Endometrial microvascular endothelial cells (primary cell): Measurements from ENCODE around the gene PPRC1. TPM values are rescaled to one million over a fixed set of nuclear protein-coding genes. Genes with fewer than 3 reads are reported as not detected.

Source experiments
- in situ Hi-C: cut with HindIII; loops from 2 replicates; pipeline ENCODE4 v1.10.0; 2017; ENCODE audit warnings: low sequenced_read_pairs, low pct_unique_long_range_greater_than_20kb; ENCODE audit errors: inconsistent ontology term
- total RNA-seq: library from RNA; depleted of rRNA; stranded (reverse); fragments of >200 nt; gene quantifications from one replicate; pipeline ENCODE4 v1.2.3, GENCODE V29; 2015; ENCODE audit errors: inconsistent ontology term

Gene PPRC1, protein sequence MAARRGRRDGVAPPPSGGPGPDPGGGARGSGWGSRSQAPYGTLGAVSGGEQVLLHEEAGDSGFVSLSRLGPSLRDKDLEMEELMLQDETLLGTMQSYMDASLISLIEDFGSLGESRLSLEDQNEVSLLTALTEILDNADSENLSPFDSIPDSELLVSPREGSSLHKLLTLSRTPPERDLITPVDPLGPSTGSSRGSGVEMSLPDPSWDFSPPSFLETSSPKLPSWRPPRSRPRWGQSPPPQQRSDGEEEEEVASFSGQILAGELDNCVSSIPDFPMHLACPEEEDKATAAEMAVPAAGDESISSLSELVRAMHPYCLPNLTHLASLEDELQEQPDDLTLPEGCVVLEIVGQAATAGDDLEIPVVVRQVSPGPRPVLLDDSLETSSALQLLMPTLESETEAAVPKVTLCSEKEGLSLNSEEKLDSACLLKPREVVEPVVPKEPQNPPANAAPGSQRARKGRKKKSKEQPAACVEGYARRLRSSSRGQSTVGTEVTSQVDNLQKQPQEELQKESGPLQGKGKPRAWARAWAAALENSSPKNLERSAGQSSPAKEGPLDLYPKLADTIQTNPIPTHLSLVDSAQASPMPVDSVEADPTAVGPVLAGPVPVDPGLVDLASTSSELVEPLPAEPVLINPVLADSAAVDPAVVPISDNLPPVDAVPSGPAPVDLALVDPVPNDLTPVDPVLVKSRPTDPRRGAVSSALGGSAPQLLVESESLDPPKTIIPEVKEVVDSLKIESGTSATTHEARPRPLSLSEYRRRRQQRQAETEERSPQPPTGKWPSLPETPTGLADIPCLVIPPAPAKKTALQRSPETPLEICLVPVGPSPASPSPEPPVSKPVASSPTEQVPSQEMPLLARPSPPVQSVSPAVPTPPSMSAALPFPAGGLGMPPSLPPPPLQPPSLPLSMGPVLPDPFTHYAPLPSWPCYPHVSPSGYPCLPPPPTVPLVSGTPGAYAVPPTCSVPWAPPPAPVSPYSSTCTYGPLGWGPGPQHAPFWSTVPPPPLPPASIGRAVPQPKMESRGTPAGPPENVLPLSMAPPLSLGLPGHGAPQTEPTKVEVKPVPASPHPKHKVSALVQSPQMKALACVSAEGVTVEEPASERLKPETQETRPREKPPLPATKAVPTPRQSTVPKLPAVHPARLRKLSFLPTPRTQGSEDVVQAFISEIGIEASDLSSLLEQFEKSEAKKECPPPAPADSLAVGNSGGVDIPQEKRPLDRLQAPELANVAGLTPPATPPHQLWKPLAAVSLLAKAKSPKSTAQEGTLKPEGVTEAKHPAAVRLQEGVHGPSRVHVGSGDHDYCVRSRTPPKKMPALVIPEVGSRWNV (N-terminal part only)
- 21.6 TPM for total RNA-seq

DNA sequence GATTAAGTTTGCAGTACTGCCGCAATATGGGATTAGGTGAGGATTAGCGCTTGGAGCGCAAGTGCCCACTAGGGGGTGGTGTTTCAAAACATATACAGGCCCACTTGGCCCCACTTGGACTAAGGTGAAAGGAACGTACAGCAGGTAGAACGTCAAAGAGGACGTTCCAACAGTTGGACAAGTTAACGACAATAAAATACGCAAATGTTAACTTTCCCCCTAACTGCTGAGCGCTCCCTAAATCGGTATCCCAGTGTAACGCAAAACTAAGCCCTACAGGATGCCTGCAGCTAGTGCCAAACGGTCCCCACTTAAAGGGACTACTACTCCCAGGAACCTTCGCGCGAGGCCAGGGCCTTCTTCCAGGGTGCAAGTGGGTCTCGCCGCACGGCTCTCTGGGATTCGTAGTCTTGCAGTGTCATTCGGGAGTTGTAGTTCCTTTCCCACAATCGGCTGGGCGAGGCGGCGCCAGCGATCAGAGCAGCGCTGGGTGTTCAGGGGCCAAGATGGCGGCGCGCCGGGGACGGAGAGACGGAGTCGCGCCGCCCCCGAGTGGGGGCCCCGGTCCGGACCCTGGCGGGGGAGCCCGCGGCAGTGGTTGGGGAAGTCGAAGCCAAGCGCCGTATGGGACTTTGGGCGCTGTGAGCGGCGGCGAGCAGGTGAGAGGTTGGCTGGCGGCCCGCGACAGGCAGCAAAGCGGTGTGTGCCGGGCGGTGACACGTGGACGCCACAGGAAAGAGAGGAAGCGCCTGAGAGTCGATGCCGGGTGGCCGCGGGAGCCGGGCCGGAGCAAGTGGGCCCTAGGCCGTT lies at the start of gene PPRC1:
TSS of gene PPRC1 (plus strand) at position 478 of the 810 bp plus-strand sequence. CDS start at position 507, 29 bp downstream.
- in situ Hi-C loops = no loop called here

GRCh38 chr10:102083541-102083940 lies 49.3 kb upstream of the PPRC1 start:
- in situ Hi-C loops = no loop called here

DNA sequence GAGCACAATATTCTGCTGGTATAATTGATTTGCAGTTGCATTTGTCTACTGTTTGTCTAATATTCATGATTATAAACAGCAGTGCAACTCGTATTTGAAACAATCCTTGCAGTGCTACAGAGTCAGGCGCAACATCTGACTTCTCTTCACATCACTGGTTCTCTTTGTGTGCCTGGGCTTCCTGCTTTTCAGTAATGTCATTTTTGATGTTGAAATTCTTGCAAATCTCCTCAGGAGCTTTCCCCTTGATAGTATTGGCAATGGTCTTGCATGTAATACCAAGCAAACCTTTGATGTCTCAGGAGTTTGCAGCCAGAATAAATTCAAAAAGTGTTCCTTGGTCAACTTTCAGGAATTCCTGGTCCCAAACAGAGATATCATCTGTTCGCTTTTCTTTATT lies 47.5 kb upstream of the PPRC1 start:
- in situ Hi-C loops = no loop called here

DNA sequence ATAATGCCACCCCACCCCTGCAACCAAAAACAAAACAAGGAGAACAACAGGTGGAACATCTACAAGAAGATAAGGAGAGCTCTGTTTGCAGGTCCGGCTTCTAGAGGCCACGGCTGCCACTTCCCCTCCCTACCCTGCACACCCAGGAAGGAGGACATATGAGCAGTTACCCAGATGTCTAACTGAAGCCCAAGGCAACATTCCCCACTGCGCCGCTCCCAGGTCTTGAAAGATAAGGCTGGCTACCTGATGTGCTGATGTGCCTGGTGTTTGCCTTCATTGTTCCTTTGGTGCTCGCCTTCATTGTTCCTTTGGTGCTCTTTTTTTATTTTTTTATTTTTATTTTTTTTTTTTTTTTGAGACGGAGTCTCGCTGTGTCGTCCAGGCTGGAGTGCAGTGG lies 46.6 kb upstream of the PPRC1 start:
- in situ Hi-C loops = no loop called here

DNA sequence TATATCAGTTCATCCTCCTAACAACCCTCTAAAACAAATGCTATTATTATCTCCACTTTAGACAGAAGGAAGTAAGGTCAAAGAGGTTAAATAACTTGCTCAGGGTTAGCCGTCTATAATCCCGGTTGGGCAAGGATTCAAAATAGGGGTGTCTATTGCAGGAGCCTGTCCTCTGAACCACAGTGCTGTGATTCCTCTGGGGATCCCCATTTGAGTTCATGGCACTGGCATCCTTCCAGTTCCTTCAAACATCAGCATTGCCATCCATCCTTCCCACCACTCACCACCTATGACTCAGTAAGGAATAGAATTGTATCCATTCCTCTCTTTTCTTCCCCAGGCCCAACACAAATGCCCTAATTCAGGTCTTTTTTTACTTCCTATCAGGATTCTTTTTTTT lies 42.1 kb upstream of the PPRC1 start:
- in situ Hi-C loops = no loop called here

DNA sequence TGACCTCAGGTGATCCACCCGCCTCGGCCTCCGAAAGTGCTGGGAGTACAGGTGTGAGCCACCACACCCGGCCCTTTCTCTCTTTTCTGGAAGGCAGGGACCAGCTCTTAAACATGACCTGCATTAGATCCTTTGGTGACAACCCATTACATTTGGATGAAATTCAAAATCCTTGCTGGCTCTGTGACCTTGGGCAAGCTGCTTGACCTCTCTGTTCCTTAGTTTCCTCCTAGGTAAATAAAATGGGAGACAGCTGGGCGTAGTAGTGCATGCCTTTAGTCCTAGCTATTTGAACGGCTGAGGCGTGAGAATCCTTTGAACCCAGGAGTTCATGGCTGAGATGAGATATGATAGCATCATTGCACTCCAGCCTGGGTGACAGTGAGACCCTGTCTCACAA lies 36.4 kb upstream of the PPRC1 start:
- in situ Hi-C loops = no loop called here

GRCh38 chr10:102101152-102101551 lies 31.7 kb upstream of the PPRC1 start:
- in situ Hi-C loops = no loop called here

- in situ Hi-C loops = no loop called here
These were observed 30.4 kb upstream of the PPRC1 start for GRCh38 chr10:102102421-102102820.

DNA sequence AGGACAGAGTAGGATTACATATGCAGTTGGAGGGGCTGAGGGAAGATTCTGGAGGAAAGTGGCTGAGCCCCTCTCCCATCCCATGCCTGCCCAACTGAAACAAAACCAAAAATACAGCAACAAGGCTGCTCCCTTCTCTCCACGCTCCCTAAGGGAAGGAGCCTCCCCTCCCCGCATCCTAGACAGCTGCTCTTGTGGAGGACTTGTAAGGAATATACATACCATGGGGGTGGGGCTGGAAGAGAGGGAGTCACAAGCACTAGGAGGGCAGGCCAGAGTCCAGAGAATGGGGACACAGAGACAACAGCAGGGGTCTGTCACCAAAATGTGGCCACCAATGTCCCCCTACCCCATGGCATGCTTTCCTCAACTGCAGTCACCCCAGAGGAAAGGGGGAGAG lies 25.8 kb upstream of the PPRC1 start:
- in situ Hi-C loops = no loop called here

GRCh38 chr10:102109166-102110116 lies 23.4 kb upstream of the PPRC1 start:
- in situ Hi-C loops = no loop called here

DNA sequence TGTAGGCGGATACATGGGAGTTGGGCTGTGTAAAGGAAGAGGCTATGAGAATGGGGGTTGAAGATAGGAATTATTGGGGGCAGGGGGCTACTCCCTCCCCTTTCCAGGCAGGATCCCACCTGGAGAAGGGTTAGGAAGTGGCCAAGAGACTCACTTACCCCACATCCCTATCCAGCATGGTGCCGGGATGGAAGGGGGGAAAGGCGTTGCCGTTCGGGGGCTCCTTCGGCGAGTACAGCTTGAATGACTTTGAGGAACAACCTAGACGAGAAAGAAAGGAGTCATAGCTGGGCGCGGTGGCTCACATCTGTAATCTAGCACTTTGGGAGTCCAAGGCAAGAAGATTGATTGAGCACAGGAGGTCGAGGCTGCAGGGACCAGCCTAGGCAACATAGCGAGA lies 21.6 kb upstream of the PPRC1 start:
- in situ Hi-C loops = no loop called here

- in situ Hi-C loops = no loop called here
These were observed 20.5 kb upstream of the PPRC1 start for GRCh38 chr10:102112210-102112817.

GRCh38 chr10:102113261-102113955 lies 19.4 kb upstream of the PPRC1 start:
- in situ Hi-C loops = no loop called here

DNA sequence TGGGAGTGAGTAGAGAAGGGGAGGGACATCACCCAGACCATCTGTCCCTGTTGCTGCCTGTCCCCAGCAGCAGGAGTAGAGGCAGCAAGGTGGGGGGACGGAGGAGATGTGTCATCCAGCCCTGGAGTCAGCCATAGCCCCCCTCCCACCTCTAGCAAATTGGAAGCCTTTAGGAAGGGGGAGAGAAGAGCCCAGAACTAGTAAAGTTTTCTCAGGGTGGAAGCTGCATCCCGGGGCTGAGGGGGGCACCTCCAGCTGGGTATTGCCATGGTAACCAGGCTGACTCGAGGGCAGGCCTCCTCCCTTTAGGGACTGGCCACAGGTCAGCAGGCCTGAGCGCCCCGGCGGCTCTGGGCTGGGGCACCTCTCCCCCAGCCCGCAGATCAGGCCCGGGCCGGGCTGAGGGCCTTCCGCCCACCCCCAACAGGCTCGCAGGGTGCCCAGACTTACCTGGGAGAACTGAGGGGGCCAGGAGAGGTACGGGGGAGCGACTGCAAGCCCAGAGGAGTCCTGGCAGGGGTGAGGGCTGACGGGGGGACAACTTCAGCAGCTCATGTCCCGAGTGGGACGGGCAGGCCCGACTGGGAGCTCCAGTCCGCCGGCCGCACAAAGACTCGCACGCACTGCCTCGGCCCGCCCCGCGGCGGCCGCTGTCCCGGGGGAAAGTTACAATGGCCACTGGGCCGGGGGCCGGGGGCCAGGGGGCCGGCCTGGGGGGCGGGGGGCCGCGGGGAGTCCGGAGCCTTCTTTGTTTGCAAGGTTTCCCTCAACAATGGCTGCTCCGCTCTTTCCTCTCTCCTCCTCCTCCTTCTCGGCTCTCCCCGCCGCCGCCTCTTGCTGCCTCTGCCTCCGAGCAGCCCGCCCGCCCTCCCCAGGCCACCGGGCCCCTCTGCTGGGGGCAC lies 18.6 kb upstream of the PPRC1 start:
- in situ Hi-C loops = no loop called here

DNA sequence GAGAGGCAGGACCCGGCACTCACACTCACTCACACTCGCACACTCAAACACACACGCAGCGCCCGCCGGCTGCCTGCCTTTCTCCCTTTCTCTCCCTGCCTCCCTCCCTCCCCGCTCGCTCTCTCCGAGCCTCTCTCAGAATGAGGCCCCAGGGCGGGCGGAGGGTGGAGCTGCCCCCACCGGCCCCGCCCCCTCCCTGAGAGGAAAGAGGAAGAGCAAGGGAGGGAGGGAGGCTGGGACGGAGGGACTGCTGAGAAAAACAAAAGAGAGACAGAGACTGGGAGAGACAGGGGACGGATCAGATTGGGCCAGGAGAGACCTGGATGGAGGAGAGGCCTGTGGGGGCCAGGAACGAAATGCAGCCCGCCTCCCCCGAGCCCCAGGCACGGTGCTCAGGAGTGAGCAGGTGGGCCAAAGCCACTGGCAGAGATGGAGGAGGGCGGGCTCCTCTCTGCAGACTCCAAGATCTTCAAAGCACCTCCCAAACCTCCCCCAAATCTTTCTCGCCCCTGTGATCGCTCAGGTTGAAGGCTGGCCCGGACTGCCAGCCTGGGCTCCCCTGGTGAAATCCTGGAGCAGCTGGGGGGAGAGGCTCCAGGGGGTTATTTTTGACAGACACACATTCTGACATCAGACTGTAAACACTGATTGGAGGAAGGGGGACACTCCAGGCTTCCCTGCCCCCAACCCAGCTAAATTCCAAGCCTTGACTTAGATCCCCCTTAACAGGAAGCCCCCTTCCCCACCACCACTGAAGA lies 17.8 kb upstream of the PPRC1 start:
- in situ Hi-C loops = no loop called here
